Heart left ventricle (tissue), 16 donors: ENCODE measurements around the gene XXYLT1. TPM values are rescaled to one million over a fixed set of nuclear protein-coding genes. Genes with fewer than 3 reads are reported as not detected.

Source experiments
- ATAC-seq, 4 donors: fragments of 200-7000 bp; cut with Tn5 transposase; one replicate each; pipeline ENCODE4 v1.9.1; 2020 to 2022; ENCODE audit warnings: moderate library complexity in 4 of 4, mild to moderate bottlenecking in 3 of 4, moderate number of reproducible peaks in 1 of 4
- DNase-seq, 5 donors: peaks; one replicate each; pipeline ENCODE4 v3.0.0-alpha.2; 2020
- H3K27ac ChIP-seq, 12 donors: fragments of 200-600 bp; sonication (generic) in 4 of 12; one replicate each; pipeline versions ENCODE4 v1.5.0 to v1.8.0; 2016 to 2022; ENCODE audit warnings: mild to moderate bottlenecking in 2 of 12
- H3K27me3 ChIP-seq, 9 donors: fragments of 200-600 bp; sonication (generic) in 2 of 9; one replicate each; pipeline versions ENCODE4 v1.5.1 to v1.8.0; 2016 to 2022; ENCODE audit warnings: mild to moderate bottlenecking in 3 of 9
- H3K36me3 ChIP-seq, 9 donors: fragments of 200-600 bp; sonication (generic) in 2 of 9; one replicate each; pipeline versions ENCODE4 v1.5.0 to v1.8.0; 2018 to 2022; ENCODE audit warnings: mild to moderate bottlenecking in 2 of 9
- H3K4me1 ChIP-seq, 12 donors: fragments of 200-600 bp; sonication (generic) in 4 of 12; one replicate each; pipeline versions ENCODE4 v1.5.0 to v1.8.0; 2016 to 2022; ENCODE audit warnings: mild to moderate bottlenecking in 3 of 12
- H3K4me3 ChIP-seq, 12 donors: fragments of 200-600 bp; sonication (generic) in 4 of 12; one replicate each; pipeline versions ENCODE4 v1.5.0 to v1.8.0; 2017 to 2022; ENCODE audit warnings: mild to moderate bottlenecking in 9 of 12, moderate library complexity in 4 of 12
- H3K9me3 ChIP-seq, 12 donors: fragments of 200-600 bp; sonication (generic) in 4 of 12; one replicate each; pipeline versions ENCODE4 v1.5.0 to v1.8.0; 2016 to 2022; ENCODE audit warnings: mild to moderate bottlenecking in 1 of 12
- CTCF ChIP-seq, 12 donors: fragments of 200-600 bp; sonication (generic) in 4 of 12; IDR thresholded peaks; one replicate each; pipeline versions ENCODE4 v1.5.0 to v1.8.0; 2018 to 2022; ENCODE audit warnings: antibody characterized with exemption in 12 of 12, mild to moderate bottlenecking in 5 of 12
- POLR2A ChIP-seq, 2 donors: fragments of 450-650 bp; IDR thresholded peaks; one replicate each; pipeline ENCODE4 v1.6.1; 2017; ENCODE audit warnings: antibody characterized with exemption in 2 of 2, mild to moderate bottlenecking in 2 of 2, moderate library complexity in 2 of 2
- WGBS, 4 donors: extraction: QIAGEN DNeasy Blood & Tissue Kit in 2 of 4; methylation state at CpG; one replicate each; pipeline versions ENCODE4 v1.1.5 to v1.1.7; 2013 to 2018; 5-methylcytosine and 5-hydroxymethylcytosine counted together
- intact Hi-C, 10 donors: fragments of 100-400 bp; cut with DNase I; formaldehyde crosslinking; loops; one replicate each; pipeline versions ENCODE4 v1.11.1 to v1.14.2; 2022
- polyA plus RNA-seq, 2 donors: library from polyadenylated mRNA; stranded (reverse); fragments of 200-250 nt; gene quantifications; one replicate each; pipeline ENCODE4 v1.2.3, GENCODE V29; 2013
- total RNA-seq, 9 donors: library from RNA; depleted of rRNA in 2 of 9; stranded (reverse); fragments of >200 nt in 2 of 9; fragmentation: NEBNext Ultra II Directional in 3 of 9; extraction: Animal tissue kit (Norgen Biotek cat#: 25700) in 3 of 9; gene quantifications; one replicate each; pipeline versions ENCODE4 v1.1.0 to v1.2.4, GENCODE V29; 2016 to 2023
- donor health status: ischemic (EF 13 %, LVEDD 7.1; RV severe dilation, severe dysfunction).
- donor health status: healthy with polysubstance abuse.
- donor health status: DM: no; HTN: yes; CAD: no.
- donor health status: DM: no; HTN: no; CAD: no.
- donor health status: ischemic (EF 25% LVEDD 6.9; RV normal size, moderate dysfunction).
- donor health status: ischemic (EF 25% LVEDD 5.7; RV mildly dilated, moderate dysfunction).
- donor health status: healthy.
- donor health status: DM: yes; HTN: yes; CAD: no.
- donor health status: ischemic (EF 35%, LVEDD 5.7; RV mildly dilated, moderate dysfunction).
- donor health status: nonischemic (EF 11% LVEDD 7.7; RV severe dilation, severe dysfunction).
- donor health status: DM: yes; HTN: yes; CAD: no.
- donor health status: PGD.
- donor health status: ischemic (EF 29% LVEDD 5.4; RV normal size, mild dysfunction).
- donor health status: nonischemic (EF 23%, LVEDD 6.1; RV moderate dilation, normal function).

Gene XXYLT1
- total and polyA plus RNA-seq, 11 donors: 1.9 to 8.6 (median 4.8) TPM

- WGBS, 4 donors: 75 to 93% (median 82%) methylated on average over 14 of the region's 14 CpGs
- no peak overlapping the region for H3K27ac ChIP-seq
- intact Hi-C loops: loop anchor here in 3 of 10 donors (2.0 to 10.0 kb wide), 3 partner anchors 139 to 146 kb away; no protein-coding TSS in a partner anchor
- no peaks in the 10 kb centered on the region for H3K9me3 ChIP-seq
- no peaks in the 10 kb centered on the region for H3K36me3 ChIP-seq
- DNase-seq: no peak
- H3K4me1 ChIP-seq: peaks cover 0 to 14% (median 6%) of the 10 kb centered on the region in 12 donors
- H3K27me3 ChIP-seq: no peaks in the 10 kb centered on the region
- no peak overlapping the region for H3K4me3 ChIP-seq
- no peak for TF ChIP-seq CTCF (IDR thresholded peaks at IDR 0.05)
- no peak for TF ChIP-seq POLR2A (IDR thresholded peaks at IDR 0.05)
- no peak for ATAC-seq
These were observed 157.9 kb downstream of the XXYLT1 start for GRCh38 chr3:195113048-195113447.

DNA sequence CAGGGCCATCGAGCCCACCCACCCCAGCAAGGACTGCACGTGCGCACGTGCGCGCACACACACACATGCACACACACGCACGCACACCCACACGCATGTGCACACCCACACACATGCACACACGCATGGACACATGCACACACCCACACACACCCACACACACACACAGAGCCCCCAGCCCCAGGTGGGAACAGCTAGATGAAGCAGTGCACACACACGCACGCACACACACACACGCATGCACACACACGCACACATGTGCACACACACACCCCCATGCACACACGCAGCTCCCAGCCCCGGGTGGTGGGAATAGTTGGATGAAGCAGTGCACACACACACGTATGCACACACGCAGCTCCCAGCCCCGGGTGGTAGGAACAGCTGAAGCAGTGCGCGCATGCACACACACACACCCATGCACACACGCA is 158.6 kb downstream of the XXYLT1 start:
- no peaks in the 10 kb centered on the region for H3K36me3 ChIP-seq
- H3K4me3 ChIP-seq: no peak overlapping the region
- H3K27me3 ChIP-seq: no peaks in the 10 kb centered on the region
- ATAC-seq: no peak
- peaks cover 0 to 8% (median 0%) of the 10 kb centered on the region in 12 donors for H3K4me1 ChIP-seq
- 87 to 94% (median 91%) methylated on average over 20 to 22 of the region's 22 CpGs for WGBS, 4 donors
- no peak for DNase-seq
- TF ChIP-seq CTCF (IDR thresholded peaks at IDR 0.05) (no peak), POLR2A (IDR thresholded peaks at IDR 0.05) (no peak)
- H3K9me3 ChIP-seq: no peaks in the 10 kb centered on the region
- H3K27ac ChIP-seq: no peak overlapping the region
- intact Hi-C loops: loop anchor here in 3 of 10 donors (2.0 to 10.0 kb wide), 3 partner anchors 140 to 146 kb away; no protein-coding TSS in a partner anchor

GRCh38 chr3:195111766-195112165 is 159.2 kb downstream of the XXYLT1 start:
- WGBS, 4 donors: 95 to 97% (median 95%) methylated on average over 9 of the region's 9 CpGs

DNA sequence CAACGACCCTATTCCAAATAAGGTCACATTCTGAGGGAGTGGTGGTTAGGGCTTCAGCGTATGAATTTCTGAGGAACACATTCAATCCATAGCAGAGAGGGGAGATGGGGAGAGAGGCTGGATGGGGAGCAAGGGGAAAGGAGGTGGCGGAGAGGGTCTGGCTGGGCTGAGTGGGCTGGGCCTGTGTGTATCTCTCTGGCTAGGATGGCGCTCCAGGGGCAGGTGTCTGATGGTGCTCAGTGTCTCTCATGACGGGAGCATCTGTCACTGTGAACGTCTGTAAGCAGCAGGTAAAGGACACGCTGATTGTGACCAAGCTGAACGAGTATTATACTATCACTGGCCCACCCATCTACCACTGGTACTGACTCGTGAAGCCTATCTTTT is 159.6 kb downstream of the XXYLT1 start:
- H3K36me3 ChIP-seq: no peaks in the 10 kb centered on the region
- H3K4me3 ChIP-seq: no peak overlapping the region
- ATAC-seq: no peak
- peaks cover 0 to 15% (median 5%) of the 10 kb centered on the region in 12 donors for H3K4me1 ChIP-seq
- no peaks in the 10 kb centered on the region for H3K9me3 ChIP-seq
- TF ChIP-seq CTCF (IDR thresholded peaks at IDR 0.05) (no peak), POLR2A (IDR thresholded peaks at IDR 0.05) (no peak)
- H3K27ac ChIP-seq: peak overlapping the region in 3 of 12 donors; percentile 10 to 46 (median 29)
- intact Hi-C loops: loop anchor here in 2 of 10 donors (5.0 to 10.0 kb wide), 2 partner anchors 141 to 143 kb away; no protein-coding TSS in a partner anchor
- no peaks in the 10 kb centered on the region for H3K27me3 ChIP-seq
- no peak for DNase-seq
- WGBS, 4 donors: 78 to 92% (median 85%) methylated on average over 9 of the region's 9 CpGs

More at GRCh38 chr3:195111766-195112165, 159.2 kb downstream of the XXYLT1 start:
- H3K9me3 ChIP-seq: no peaks in the 10 kb centered on the region
- H3K36me3 ChIP-seq: no peaks in the 10 kb centered on the region
- H3K4me3 ChIP-seq: no peak overlapping the region
- no peak for TF ChIP-seq CTCF (IDR thresholded peaks at IDR 0.05)
- TF ChIP-seq POLR2A (IDR thresholded peaks at IDR 0.05): no peak
- H3K4me1 ChIP-seq: peaks cover 0 to 10% (median under 1%) of the 10 kb centered on the region in 12 donors
- no peak for DNase-seq
- intact Hi-C loops: loop anchor here in 3 of 10 donors (2.0 to 10.0 kb wide), 3 partner anchors 141 to 147 kb away; no protein-coding TSS in a partner anchor
- no peaks in the 10 kb centered on the region for H3K27me3 ChIP-seq
- ATAC-seq: no peak
- H3K27ac ChIP-seq: peak overlapping the region in 1 of 12 donors; percentile 46
